HG02840 (cell line): Measurements from ENCODE around the gene TUBA1C.
"Not testable (repeated sequence)": the region's sequence is repeated elsewhere in the genome, so short reads cannot be mapped to it uniquely, and the experiment has no call there.

Experiments used
- ATAC-seq: cut with Tn5 transposase; IDR thresholded peaks from one replicate; pipeline ENCODE4 v1.9.1; 2021; ENCODE audit warnings: mild to moderate bottlenecking, moderate library complexity, moderate number of reproducible peaks; ENCODE audit not compliant: unreplicated experiment, low FRiP score

Gene TUBA1C

DNA sequence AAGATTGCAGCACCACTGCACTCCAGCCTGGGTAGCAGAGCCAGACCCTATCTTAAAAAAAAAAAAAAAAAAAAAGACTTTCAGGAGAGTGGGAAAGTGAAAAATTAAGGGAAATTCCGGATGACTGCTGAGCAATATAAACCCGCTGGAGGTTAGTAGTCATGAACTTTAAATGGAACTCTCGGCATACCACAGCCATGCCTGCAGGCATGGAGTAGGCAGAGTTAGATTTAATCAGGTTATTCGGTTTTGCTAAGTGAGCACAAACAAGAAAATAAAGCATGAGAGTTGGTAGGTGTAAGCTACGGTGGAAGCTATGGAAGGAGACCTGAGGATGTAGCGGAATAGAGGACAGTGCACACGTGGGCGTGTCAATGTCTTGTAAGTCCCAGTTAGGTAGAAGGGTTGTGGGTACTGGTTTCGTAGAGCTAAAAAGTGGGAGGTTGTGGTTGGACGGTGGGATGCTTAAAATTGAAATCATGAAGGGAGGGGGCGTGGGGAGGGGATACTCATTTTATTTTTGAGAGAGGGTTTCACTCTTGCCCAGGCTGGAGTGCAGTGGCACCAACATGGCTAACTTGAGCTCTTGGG, 11.8 kb upstream of the TUBA1C start:
- ATAC-seq, result no peak

DNA sequence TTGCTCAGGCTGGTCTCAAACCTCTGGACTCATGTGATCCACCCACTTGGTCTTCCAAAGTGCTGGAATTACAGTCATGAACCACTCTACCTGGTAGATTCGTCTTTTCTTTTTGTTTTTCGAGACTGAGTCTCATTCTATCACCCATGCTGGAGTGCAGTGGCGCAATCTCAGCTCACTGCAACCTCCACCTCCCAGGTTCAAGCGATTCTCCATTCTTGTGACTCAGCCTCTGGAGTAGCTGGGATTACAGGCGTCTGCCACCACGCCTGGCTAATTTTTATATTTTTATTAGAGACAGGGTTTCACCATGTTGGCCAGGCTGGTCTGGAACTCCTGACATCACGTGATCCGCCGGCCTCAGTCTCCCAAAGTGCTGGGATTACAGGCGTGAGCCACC, 9.4 kb upstream of the TUBA1C start:
- ATAC-seq, result not testable (repeated sequence)

DNA sequence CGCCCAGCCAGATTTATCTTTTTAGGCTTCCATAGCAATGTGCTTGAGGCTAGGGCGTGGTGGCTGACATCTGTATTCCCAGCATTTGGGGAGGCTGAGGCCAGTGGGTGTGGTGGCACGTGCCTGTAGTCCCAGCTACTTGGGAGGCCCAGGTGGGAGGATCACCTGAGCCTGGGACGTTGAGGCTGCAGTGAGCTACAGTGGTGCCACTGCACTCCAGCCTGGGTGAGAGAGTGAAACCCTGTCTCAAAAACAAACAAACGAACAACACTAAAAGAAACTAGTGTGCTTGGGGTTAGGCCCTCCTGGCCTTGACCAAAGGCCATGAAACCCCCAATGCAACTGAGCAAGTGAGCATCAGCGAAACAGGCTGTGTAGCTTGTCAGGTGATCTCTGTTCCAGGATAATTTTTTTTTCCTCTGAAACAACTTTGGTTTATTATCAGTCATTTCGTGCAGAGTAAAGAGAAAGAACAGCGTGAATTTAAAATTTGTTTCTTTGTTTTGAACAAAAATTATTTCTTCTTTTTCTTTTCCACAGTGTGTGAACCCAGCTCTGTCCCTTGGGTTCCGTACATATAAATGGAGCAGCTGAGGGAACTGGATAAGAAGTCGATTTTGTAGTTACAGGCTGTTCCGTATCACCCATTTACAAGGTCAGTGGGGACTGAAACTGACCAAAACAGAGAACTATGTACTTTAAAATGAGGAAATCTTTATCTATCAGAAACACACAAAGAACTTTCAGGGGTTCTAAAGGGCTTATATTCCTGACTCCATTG, 8.8 kb upstream of the TUBA1C start:
- no peak for ATAC-seq

DNA sequence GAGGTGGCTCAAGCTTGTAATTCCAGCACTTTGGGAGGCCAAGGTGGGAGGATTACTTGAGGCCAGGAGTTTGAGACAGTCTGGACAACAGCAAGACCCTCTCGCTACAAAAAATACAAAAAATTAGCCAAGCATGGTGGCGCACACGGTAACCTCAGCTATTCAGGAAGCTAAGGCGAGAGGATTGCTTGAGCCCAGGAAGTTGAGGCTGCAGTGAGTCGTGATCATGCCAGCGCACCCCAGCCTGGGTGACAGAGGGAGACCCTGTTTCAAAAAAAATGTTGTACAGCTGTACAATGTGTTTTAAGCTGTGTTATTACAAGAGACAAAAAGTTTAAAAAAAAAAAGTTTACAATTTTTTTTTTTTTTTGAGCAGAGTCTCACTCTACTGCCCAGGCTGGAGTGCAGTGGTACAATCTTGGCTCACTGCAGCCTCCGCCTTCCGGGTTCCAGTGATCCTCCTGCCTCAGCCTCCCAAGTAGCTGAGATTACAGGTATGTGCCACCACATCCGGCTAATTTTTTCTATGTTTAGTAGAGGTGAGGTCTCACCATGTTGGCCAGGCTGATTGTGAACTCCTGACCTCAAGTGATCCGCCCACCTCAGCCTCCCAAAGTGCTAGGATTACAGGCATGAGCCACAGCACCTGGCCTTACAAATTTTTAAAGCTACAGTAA, 7.2 kb upstream of the TUBA1C start:
- not testable (repeated sequence) for ATAC-seq

DNA sequence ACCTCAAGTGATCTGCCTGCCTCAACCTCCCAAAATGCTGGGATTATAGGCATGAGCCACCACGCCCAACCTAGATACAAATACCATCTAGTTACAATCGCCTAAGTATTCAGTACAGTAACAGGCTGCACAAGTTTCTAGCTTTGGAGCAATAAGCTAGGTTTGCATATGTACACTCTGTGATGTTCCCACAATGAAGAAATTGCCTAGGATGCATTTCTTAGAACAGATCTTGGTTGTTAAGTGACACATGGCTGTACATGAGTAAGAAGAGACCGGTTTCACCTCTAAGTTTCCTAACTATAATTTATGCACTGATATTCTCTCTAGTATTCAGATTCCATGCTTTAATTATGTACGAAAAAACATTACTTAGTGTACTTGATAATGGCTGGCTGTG, 5.4 kb upstream of the TUBA1C start:
- ATAC-seq, result no peak

DNA sequence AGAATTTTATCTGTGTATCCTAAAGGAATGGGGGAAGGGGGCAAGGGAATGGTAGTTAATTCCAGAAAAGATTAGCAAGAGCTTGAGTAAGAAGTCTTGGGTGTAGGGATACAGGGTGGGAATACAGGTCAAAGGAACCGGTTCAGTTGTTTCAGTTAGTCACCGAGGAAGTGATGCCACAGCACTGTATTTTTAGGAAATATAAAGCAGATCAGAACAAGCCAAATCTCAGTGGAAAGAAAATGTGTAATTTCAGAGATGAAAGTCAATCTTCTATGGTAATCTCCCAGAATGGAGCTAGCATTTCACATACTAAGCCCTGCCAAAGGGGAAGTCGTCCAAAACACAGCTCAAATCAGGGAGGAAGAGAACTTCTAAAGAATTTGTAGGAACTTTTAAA, 4.7 kb upstream of the TUBA1C start:
- ATAC-seq, result no peak

DNA sequence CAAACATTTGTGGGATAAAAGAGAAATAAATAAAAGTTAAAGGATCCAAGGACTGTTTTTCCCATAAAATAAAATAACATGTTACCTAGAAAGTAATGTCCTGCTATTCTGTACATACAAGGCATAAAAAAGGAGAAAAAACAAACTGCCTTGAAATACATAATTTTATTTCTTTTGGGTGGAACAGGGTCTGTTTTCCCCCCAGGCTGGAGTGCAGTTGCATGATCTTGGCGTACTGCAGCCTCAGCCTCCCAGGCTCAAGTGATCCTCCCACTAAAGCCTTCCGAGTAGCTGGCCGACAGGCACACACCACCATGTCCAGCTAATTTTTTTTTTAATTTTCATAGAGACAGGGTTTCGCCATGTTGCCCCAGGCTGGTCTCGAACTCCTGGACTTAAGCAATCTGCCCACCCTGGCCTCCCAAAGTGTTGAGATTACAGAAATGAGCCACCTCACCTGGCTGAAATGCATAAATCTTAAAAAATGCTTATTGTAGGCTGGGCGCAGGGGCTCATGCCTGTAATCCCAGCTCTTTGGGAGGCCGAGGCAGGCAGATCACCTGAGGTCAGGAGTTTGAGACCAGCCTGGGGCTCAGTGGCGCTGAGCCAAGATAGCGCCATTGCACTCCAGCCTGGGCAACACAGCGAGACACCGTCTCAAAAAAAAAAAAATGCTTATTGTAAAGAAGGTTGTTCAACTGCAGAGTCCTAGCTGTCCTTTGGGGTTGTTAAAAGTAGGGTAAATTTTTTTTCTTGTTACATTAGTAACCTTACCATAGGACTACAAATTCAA, 4.1 kb upstream of the TUBA1C start:
- no peak for ATAC-seq

DNA sequence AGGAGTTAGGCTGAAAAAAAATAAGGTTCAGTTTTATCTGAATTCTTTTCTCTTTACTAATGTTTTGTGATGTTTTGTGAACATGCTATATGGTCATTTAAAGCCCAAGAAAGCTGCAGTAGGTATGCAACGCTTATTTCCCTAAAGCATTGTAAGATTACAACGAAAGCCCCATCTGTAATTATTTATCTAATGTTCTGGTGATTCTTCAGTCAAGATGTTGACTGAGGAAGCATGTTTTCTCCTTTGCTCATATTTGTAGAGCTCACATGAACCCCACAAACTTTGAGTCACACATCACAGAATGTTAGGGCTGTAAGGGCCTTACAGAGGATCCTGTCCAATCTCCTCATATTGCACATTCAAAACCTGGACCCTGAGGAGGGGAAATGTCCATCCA, 3.2 kb upstream of the TUBA1C start:
- no peak for ATAC-seq

DNA sequence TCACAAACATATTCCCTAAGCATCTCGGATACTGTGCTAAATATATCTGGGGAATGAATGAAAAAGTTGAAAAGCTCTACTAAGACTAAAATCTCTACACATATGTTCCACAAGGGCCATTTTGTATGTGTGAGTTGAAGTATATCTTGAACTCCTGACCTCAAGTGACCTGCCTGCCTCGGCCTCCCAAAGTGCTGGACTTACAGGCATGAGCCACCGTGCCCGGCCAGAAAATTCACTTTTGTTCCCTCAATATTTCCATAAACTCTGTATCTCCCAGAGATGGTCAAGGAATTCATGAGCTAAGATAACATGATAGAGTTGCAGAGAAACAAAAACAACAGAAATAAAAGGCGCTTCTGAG, 1.5 kb upstream of the TUBA1C start:
- ATAC-seq, result no peak

DNA sequence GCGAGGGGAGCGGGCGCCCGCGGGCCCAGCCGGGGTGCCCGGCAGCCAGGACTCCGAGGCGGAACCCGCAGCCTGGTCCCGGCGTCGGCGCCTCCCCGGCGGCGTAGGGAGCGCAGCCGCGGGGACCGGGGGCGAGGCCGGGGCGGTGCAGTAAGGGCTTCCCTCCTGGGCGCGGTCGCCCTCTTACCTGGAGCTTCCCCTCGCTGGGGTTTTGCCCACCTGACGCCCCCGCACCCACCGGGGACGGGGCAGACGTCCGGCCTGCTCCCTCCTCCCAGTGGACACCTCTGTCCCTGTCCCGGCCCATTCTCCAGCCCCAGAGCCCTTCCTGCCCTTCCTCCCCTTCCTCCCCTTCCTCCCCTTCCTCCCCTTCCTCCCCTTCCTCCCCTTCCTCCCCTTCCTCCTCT, 413 bp upstream of the TUBA1C start:
- ATAC-seq, result peak; percentile 21

DNA sequence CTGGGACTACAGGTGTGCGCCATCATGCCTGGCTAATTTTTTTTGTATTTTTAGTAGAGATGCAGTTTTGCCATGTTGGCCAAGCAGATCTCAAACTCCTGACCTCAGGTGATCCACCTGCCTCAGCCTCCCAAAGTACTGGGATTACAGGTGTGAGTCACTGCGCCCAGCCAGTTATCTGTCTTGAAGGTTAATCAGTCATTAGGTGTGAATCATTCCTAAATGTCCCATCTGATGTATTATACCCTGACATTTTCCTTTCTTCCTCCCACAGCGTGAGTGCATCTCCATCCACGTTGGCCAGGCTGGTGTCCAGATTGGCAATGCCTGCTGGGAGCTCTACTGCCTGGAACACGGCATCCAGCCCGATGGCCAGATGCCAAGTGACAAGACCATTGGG, 4.3 kb downstream of the TUBA1C start:
- not testable (repeated sequence) for ATAC-seq

DNA sequence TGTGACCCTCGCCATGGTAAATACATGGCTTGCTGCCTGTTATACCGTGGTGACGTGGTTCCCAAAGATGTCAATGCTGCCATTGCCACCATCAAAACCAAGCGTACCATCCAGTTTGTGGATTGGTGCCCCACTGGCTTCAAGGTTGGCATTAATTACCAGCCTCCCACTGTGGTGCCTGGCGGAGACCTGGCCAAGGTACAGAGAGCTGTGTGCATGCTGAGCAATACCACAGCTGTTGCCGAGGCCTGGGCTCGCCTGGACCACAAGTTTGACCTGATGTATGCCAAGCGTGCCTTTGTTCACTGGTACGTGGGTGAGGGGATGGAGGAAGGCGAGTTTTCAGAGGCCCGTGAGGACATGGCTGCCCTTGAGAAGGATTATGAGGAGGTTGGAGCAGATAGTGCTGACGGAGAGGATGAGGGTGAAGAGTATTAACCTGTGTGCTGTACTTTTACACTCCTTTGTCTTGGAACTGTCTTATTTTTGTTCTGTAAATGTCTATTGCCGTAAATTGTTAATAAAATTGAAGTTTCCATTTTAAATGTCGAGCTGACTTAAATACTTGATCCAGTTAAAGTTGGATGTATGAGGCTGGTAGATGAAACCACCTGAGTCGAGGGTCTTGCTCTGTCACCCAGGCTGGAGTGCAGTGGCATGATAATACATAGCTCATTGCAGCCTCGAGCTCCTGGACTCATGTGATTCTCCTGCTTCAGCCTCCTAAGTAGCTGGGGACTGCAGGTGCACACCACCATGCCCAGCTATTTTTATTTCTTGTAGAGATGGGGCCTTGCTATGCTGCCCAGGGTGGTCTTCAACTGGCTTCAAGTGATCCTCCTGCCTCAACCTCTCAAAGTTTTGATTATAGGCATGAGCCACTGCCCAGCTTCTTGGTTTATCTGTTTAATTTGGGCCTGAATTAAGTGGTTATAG, 8.2 kb downstream of the TUBA1C start:
- no peak for ATAC-seq

DNA sequence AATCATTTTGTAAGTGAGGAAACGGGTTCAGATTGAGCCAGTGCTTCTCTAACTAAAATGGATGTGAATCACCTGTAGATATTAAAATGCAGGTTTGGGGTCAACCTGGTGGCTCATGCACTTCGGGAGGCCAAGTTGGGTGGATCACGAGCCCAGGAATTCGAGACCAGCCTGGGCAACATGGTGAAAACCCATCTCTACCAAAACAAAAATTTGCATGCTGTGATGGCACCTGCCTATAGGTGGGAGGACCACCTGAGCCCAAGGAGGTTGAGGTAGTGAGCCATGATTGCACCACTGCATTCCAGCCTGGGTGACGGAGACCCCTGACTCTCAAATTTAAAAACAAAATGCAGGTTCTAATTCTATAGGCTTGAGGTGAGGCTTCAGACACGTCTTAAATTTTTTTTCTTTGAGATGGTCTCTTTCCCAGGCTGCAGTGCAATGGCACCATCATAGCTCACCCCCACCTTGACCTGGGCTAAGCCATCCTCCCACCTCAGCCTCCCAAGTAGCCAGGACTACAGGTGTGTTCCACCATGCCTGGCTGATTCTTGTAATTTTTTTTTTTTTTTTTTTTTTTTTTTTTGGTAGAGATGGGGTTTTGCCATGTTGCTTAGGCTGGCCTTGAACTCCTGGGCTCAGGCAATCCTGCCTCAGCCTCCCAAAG, 9.0 kb downstream of the TUBA1C start:
- no peak for ATAC-seq

DNA sequence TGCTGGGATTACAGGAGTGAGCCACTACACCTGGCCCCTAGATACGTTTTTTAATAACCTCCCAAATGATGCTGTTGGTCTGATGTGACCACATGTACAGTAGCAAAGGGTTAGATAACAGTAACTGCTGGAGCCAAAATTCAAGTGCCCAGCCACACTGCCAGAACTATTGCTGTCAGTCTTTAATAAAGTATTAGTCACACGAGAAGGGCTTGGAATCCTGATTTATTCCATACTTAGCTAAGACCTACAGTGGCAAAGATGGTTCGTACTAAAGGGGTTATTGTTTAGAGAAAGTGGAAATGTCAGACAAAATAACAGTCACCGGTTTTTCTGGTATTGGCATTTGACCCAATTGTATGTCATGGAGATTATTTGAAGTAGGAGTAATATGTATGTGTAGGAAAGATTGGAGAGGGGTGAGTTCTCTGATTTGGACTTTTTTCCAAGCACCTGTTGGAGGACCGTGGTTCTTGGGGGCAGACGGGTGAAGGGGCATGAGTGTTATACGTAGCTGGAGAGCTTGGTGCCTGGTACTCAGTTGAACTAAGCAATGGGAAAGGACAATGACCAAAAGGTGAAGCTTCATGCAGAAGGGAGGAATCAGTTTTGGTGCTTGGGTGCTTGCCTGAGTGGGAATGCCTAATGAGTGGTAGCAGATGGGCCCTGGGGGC, 9.7 kb downstream of the TUBA1C start:
- ATAC-seq, result no peak

DNA sequence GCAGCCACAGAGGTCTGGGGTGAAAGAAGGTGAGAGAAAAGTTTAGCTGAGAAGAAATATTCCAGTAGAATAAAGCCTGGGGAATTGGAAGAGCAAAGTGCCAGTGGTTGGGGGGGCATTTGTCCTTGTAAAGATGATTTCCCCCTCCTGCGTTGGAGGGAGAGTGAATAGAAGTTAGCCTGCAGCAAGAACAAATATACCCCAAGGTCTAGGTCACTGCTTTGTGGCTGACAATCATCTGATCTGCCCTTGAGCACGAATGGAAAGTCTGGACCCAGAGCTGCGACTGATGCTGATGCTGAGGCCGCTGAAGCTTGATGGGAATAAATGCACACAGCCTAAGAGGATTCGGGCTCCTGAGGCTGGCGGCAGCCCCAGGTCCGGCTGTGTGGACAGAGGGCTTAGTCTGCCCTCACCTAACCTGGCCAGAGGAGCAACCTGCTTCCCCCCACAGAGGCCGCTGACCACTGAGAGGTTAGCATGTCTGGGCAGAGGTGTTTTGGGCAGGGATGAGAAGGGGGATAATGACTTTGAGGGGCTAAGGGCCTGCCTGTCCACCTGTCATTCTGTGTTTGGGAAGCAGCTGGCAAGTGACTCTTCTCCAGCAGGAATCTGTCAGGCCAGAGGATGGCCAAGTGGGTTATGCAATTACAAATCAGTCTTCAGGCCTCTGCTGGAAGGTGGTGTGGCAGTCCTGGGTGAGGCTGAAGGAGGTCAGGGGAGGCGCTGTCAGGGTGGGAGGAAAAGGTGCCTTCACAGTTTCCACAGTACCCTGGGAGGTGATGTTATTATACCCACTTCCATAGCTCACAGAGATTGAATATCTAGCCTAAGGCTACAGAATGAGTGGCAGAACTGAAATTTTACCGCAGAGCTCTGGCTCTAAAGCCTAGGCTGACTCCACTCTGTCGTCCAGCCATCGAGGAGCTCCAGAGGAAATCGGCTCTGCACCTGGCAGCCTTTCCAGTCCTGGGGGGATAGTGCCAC, 11.7 kb downstream of the TUBA1C start:
- no peak for ATAC-seq

DNA sequence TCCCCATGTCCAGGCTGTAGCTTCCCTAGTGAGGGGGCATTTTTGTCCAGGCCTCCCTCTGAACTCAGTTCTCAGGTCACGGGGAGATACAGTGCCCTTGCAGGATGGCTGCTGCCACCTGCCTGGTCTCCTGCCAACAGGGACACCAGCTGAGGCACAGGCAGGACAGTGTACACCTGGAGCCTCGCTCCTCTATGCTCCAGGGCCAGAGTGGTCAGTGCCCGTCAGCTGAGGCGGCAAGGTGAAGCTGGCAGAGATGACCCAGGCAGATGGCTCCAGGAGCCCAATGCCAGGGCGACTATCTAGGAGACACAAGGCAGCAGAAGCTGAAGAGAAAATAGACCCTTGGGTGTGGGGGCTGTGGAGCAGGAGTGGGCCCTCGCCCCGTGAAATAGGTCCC, 12.6 kb downstream of the TUBA1C start:
- ATAC-seq, result no peak

DNA sequence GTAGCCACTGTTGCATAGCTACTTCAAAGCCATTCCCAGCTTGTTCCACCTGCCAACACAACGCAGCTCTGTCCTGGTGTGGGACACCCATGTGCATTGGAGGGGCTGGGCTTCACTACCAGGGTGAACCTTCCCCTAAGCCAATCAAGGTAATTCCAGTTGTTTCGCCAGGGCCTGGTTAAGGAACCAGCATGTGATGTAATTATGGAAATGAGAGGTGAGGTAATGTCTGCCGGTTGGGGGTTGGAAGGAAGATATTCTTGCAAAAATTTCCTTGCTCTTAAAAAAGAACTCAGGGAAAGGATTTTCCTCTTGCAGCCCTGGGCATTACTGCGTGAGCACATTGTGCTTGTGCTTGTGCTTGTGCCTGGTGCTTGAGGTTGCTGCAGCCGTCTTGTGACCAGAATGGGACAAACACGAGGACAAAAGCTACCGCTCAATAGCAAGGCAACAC, 14.9 kb downstream of the TUBA1C start:
- no peak for ATAC-seq

DNA sequence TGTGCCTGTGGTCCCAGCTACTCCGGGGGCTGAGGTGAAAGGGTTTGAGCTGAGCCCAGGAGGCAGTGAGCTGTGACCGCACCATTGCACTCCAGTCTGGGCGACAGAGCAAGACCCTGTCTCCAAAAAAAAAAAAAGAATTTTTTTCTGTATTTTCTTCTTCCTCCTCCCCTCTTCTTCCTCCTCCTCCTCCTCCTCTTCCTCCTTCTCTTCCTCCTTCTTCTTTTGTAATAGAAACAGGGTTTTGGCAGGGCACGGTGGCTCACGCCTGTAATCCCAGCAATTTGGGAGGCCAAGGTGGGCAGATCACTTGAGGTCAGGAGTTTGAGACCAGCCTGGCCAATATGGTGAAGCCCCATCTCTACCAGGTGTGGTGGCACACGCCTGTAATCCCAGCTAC, 15.7 kb downstream of the TUBA1C start:
- not testable (repeated sequence) for ATAC-seq
